ENCODE measurements around the gene EDNRA.

EDNRA gene

GRCh38 chr4:147513091-147513490 is 32.2 kb downstream of the EDNRA start:
- H3K36me3 ChIP-seq: no peaks in the 10 kb centered on the region
- H3K27ac ChIP-seq: no peak overlapping the region
- H3K4me1 ChIP-seq: peaks cover 0 to 27% (median 2%) of the 10 kb centered on the region in 4 donors
- H3K27me3 ChIP-seq: no peaks in the 10 kb centered on the region
- H3K4me3 ChIP-seq: no peak overlapping the region
- H3K9me3 ChIP-seq: no peaks in the 10 kb centered on the region
- DNase-seq: no peak
- TF ChIP-seq CTCF (IDR thresholded peaks at IDR 0.05): no peak
- intact Hi-C loops (cut with DNase I; ENCODE audit: low total_unique reads): no loop called here

GRCh38 chr4:147513952-147514351 is 33.1 kb downstream of the EDNRA start:
- H3K36me3 ChIP-seq: no peaks in the 10 kb centered on the region
- H3K4me3 ChIP-seq: no peak overlapping the region
- intact Hi-C loops (cut with DNase I; ENCODE audit: low total_unique reads): no loop called here
- DNase-seq: no peak
- H3K27ac ChIP-seq: no peak overlapping the region
- no peak for TF ChIP-seq CTCF (IDR thresholded peaks at IDR 0.05)
- H3K27me3 ChIP-seq: no peaks in the 10 kb centered on the region
- peaks cover 0 to 35% (median 6%) of the 10 kb centered on the region in 4 donors for H3K4me1 ChIP-seq
- H3K9me3 ChIP-seq: no peaks in the 10 kb centered on the region

- Histone ChIP-seq H3K27me3 (no peaks in the 10 kb centered on the region), H3K4me3 (no peak overlapping the region), H3K4me1 (peaks cover 0 to 35% (median 6%) of the 10 kb centered on the region in 4 donors), H3K36me3 (no peaks in the 10 kb centered on the region), H3K9me3 (no peaks in the 10 kb centered on the region), H3K27ac (no peak overlapping the region)
- TF ChIP-seq CTCF (IDR thresholded peaks at IDR 0.05): no peak
- intact Hi-C loops (cut with DNase I; ENCODE audit: low total_unique reads): no loop called here
- no peak for DNase-seq
Observed at GRCh38 chr4:147515220-147515936, 34.5 kb downstream of the EDNRA start.

- H3K9me3 ChIP-seq: no peaks in the 10 kb centered on the region
- no peak overlapping the region for H3K27ac ChIP-seq
- H3K27me3 ChIP-seq: no peaks in the 10 kb centered on the region
- H3K36me3 ChIP-seq: no peaks in the 10 kb centered on the region
- peaks cover 0 to 35% (median 6%) of the 10 kb centered on the region in 4 donors for H3K4me1 ChIP-seq
- no peak overlapping the region for H3K4me3 ChIP-seq
- DNase-seq: no peak
- intact Hi-C loops (cut with DNase I; ENCODE audit: low total_unique reads): no loop called here
- TF ChIP-seq CTCF (IDR thresholded peaks at IDR 0.05): no peak
Observed at GRCh38 chr4:147516133-147516532, 35.2 kb downstream of the EDNRA start.

GRCh38 chr4:147518086-147518485 is 37.2 kb downstream of the EDNRA start:
- Histone ChIP-seq H3K27me3 (no peaks in the 10 kb centered on the region), H3K4me1 (peaks cover 0 to 28% (median 6%) of the 10 kb centered on the region in 4 donors), H3K9me3 (no peaks in the 10 kb centered on the region), H3K36me3 (no peaks in the 10 kb centered on the region), H3K4me3 (no peak overlapping the region), H3K27ac (no peak overlapping the region)
- TF ChIP-seq CTCF (IDR thresholded peaks at IDR 0.05): no peak
- no peak for DNase-seq
- intact Hi-C loops (cut with DNase I; ENCODE audit: low total_unique reads): no loop called here

All from tibial artery (tissue), 4 donors.